Muscle of leg (tissue), 16 donors: Measurements from ENCODE around the gene PRPF38B. TPM values are rescaled to one million over a fixed set of nuclear protein-coding genes. Genes with fewer than 3 reads are reported as not detected.
A peak's percentile ranks its signal among the peaks of the same experiment; 100 is the strongest.

Experiments
- DNase-seq: peaks from one replicate; pipeline ENCODE4 v3.0.0; 2013
- H3K27ac ChIP-seq: one replicate; pipeline ENCODE4 v1.5.1; 2013; ENCODE audit warnings: mild to moderate bottlenecking, low read length, control low read depth
- H3K27me3 ChIP-seq: one replicate; pipeline ENCODE4 v1.6.1; 2013; ENCODE audit warnings: low read length; ENCODE audit not compliant: control insufficient read depth, insufficient read depth
- H3K36me3 ChIP-seq: one replicate; pipeline ENCODE4 v1.6.1; 2013; ENCODE audit warnings: low read length; ENCODE audit not compliant: control insufficient read depth, insufficient read depth
- H3K4me1 ChIP-seq: one replicate; pipeline ENCODE4 v1.6.1; 2013; ENCODE audit warnings: low read length; ENCODE audit not compliant: control insufficient read depth, insufficient read depth
- H3K4me3 ChIP-seq: one replicate; pipeline ENCODE4 v1.5.1; 2013; ENCODE audit warnings: low read length, control low read depth
- H3K9me3 ChIP-seq: replicated peaks from 2 replicates; pipeline ENCODE4 v1.6.1; 2013; ENCODE audit warnings: low read depth, low read length; ENCODE audit not compliant: control insufficient read depth
- WGBS: methylation state at CpG from one replicate; pipeline ENCODE4 v1.1.5; 2013; ENCODE audit warnings: missing lambda C conversion rate; ENCODE audit not compliant: insufficient coverage; 5-methylcytosine and 5-hydroxymethylcytosine counted together
- long read RNA-seq, 11 donors: transcript quantifications; one replicate each; lab custom pipeline, GENCODE V29; 2026
- polyA plus RNA-seq, 8 donors: library from polyadenylated mRNA; unstranded; fragments of 120-200 nt; gene quantifications; one replicate each; pipeline versions ENCODE4 v1.2.1 to v1.2.3, GENCODE V29; 2013; ENCODE audit warnings: inconsistent platforms in 1 of 8, low replicate concordance in 1 of 8; ENCODE audit not compliant: insufficient read length in 8 of 8, insufficient read depth in 1 of 8
- total RNA-seq: library from RNA; stranded (reverse); fragments of 120-200 nt; gene quantifications from one replicate; pipeline ENCODE4 v1.2.4, GENCODE V29; 2013

The PRPF38B gene, protein sequence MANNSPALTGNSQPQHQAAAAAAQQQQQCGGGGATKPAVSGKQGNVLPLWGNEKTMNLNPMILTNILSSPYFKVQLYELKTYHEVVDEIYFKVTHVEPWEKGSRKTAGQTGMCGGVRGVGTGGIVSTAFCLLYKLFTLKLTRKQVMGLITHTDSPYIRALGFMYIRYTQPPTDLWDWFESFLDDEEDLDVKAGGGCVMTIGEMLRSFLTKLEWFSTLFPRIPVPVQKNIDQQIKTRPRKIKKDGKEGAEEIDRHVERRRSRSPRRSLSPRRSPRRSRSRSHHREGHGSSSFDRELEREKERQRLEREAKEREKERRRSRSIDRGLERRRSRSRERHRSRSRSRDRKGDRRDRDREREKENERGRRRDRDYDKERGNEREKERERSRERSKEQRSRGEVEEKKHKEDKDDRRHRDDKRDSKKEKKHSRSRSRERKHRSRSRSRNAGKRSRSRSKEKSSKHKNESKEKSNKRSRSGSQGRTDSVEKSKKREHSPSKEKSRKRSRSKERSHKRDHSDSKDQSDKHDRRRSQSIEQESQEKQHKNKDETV
- total RNA-seq (13.7 TPM), polyA plus RNA-seq (10 to 100 TPM; 40.1 to 55.8 (median 44.1) TPM)
- long read RNA-seq, donor 1, partial matches to known transcripts = 7 of 13 reads
- long read RNA-seq, donor 1, other reads (novel, unspliced or antisense) = 0 of 13 reads
- long read RNA-seq, donor 2, partial matches to known transcripts = 0 of 4 reads
- long read RNA-seq, donor 2, other reads (novel, unspliced or antisense) = 0 of 4 reads
- long read RNA-seq, donor 3, transcript PRPF38B-205 (2 exons, 1,352 nt) = minor isoform, 5 of 27 reads
- long read RNA-seq, donor 3, transcript PRPF38B-203 (6 exons, 3,693 nt) = major isoform, 14 of 27 reads
- long read RNA-seq, donor 3, partial matches to known transcripts = 8 of 27 reads
- long read RNA-seq, donor 3, other reads (novel, unspliced or antisense) = 0 of 27 reads
- long read RNA-seq, donor 4, transcript PRPF38B-205 (2 exons, 1,352 nt) = major isoform, 5 of 9 reads
- long read RNA-seq, donor 4, partial matches to known transcripts = 0 of 9 reads
- long read RNA-seq, donor 4, other reads (novel, unspliced or antisense) = 0 of 9 reads
- long read RNA-seq, donor 5, transcript PRPF38B-205 (2 exons, 1,352 nt) = minor isoform, 14 of 45 reads
- long read RNA-seq, donor 5, transcript PRPF38B-203 (6 exons, 3,693 nt) = major isoform, 31 of 45 reads
- long read RNA-seq, donor 5, partial matches to known transcripts = 0 of 45 reads
- long read RNA-seq, donor 5, other reads (novel, unspliced or antisense) = 0 of 45 reads
- long read RNA-seq, donor 6, transcript PRPF38B-203 (6 exons, 3,693 nt) = major isoform, 12 of 25 reads
- long read RNA-seq, donor 6, transcript PRPF38B-205 (2 exons, 1,352 nt) = major isoform, 12 of 25 reads
- long read RNA-seq, donor 6, partial matches to known transcripts = 0 of 25 reads
- long read RNA-seq, donor 6, other reads (novel, unspliced or antisense) = 0 of 25 reads
- long read RNA-seq, donor 7, transcript PRPF38B-203 (6 exons, 3,693 nt) = major isoform, 20 of 29 reads
- long read RNA-seq, donor 7, transcript PRPF38B-205 (2 exons, 1,352 nt) = minor isoform, 8 of 29 reads
- long read RNA-seq, donor 7, partial matches to known transcripts = 0 of 29 reads
- long read RNA-seq, donor 7, other reads (novel, unspliced or antisense) = 0 of 29 reads
- long read RNA-seq, donor 8, transcript PRPF38B-205 (2 exons, 1,352 nt) = minor isoform, 6 of 19 reads
- long read RNA-seq, donor 8, transcript PRPF38B-203 (6 exons, 3,693 nt) = major isoform, 13 of 19 reads
- long read RNA-seq, donor 8, partial matches to known transcripts = 0 of 19 reads
- long read RNA-seq, donor 8, other reads (novel, unspliced or antisense) = 0 of 19 reads
- long read RNA-seq, donor 9, transcript PRPF38B-203 (6 exons, 3,693 nt) = major isoform, 11 of 15 reads
- long read RNA-seq, donor 9, partial matches to known transcripts = 0 of 15 reads
- long read RNA-seq, donor 9, other reads (novel, unspliced or antisense) = 0 of 15 reads
- long read RNA-seq, donor 10, transcript PRPF38B-205 (2 exons, 1,352 nt) = major isoform, 16 of 31 reads
- long read RNA-seq, donor 10, transcript PRPF38B-203 (6 exons, 3,693 nt) = minor isoform, 15 of 31 reads
- long read RNA-seq, donor 10, partial matches to known transcripts = 0 of 31 reads
- long read RNA-seq, donor 10, other reads (novel, unspliced or antisense) = 0 of 31 reads
- long read RNA-seq, donor 11, transcript PRPF38B-205 (2 exons, 1,352 nt) = major isoform, 9 of 13 reads
- long read RNA-seq, donor 11, partial matches to known transcripts = 0 of 13 reads
- long read RNA-seq, donor 11, other reads (novel, unspliced or antisense) = 0 of 13 reads

DNA sequence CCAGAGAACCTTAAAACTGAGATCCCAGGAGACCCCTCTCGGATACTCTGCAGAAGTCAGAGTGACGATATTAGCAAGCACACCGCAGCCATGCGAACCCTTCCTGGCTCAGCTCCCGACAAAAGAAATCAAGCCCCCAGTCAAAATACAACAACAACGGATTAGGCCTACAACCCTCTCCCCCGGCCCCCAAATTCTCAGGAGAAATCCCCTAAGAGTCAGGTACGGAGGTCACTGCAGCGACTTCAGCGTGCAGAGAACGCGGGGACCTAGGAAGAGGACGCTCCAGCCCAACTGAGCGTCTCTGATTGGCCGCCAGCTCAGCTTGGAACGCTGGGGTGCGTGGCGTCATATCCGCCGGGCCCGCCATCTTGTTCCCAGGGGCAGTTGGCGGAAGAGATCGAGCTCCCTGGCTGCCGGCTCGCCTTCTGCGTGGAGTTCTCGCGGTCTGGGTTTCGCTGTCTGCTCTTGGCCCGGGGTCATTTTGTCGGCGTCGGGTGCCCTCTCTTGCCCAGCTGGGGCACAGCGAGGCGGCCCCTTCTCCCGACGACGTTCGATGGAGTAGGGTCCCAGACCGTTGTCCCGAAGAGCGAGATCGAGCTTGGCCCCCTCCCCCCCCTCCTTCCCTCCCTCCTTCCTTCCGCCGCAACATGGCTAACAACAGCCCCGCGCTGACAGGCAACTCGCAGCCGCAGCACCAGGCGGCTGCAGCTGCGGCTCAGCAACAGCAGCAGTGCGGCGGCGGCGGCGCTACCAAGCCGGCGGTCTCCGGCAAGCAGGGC, at the start of gene PRPF38B:
Gene PRPF38B, plus strand, starts transcription at position 369 of the 782 bp plus-strand sequence. Its CDS starts 282 bp downstream, at position 651.
- Histone ChIP-seq H3K36me3 (peaks cover 3% of the 10 kb centered on the region), H3K27ac (peak within 1 kb of the TSS; percentile 99), H3K9me3 (no peaks in the 10 kb centered on the region), H3K4me1 (peaks cover 3% of the 10 kb centered on the region), H3K4me3 (peak within 1 kb of the TSS; percentile 89), H3K27me3 (no peaks in the 10 kb centered on the region)
- peak; percentile 98 for DNase-seq
- under 1% methylated on average over 58 of the region's 59 CpGs for WGBS

GRCh38 chr1:108643492-108644335, 48.4 kb upstream of the PRPF38B start:
- DNase-seq = peak; percentile 81
- Histone ChIP-seq H3K36me3 (no peaks in the 10 kb centered on the region), H3K27me3 (no peaks in the 10 kb centered on the region), H3K4me3 (no peak overlapping the region), H3K4me1 (peaks cover 2% of the 10 kb centered on the region), H3K9me3 (no peaks in the 10 kb centered on the region), H3K27ac (no peak overlapping the region)
- no CpG with 5 or more reads among the region's 3 CpGs for WGBS

DNA sequence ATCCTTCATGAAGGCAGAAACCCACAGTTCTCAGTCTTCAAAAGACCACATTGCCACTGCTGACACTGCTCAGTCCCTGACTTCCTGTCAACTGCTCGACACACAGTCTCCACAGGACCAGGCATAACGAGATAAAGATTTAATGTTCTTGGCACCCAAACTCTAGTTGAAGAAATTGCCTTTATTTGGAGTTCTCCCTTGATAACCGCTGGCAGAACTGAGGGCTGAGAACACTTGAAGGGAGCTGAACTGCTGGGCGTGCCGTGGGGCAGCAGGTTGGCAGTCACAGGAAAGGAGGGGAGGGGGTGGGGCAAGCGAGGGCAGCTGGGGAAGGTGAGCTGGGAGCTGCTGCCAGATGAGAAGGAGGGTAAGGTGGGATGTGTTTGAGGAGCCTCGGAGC, 47.1 kb upstream of the PRPF38B start:
- peaks cover 2% of the 10 kb centered on the region for H3K4me1 ChIP-seq
- H3K36me3 ChIP-seq = peaks cover 7% of the 10 kb centered on the region
- no peaks in the 10 kb centered on the region for H3K9me3 ChIP-seq
- no peak overlapping the region for H3K4me3 ChIP-seq
- no peak for DNase-seq
- WGBS = 52% methylated on average over 7 of the region's 7 CpGs
- no peaks in the 10 kb centered on the region for H3K27me3 ChIP-seq
- H3K27ac ChIP-seq = no peak overlapping the region

DNA sequence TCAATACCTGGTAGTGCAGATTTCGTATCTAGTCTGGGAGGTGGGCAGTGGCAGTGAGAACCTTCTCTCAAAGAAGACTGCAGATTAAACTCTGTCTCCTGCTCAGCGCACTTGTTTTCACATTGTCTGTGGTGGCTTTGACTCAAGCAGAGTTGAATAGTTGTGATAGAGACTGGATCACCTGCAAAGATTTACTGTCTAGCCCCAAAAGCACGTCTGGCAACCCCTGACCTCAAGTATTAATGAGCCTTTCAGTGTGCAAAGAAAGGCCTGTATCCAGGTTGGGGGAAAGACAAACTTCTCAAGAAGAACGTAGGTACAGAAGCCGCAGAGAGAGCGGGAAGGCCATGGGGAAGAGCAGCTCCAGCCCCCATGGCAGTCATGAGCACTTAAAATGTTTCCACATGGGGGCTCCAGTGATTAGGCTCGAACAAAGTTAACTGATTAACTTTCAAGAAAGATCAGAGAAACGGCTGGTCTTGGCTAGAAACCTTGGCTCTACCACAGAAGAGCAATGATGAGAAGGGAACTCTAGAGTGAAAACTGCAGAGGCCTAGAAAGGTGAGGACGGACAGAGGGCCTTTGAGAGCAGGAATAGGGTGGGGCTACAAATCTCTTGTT, 46.4 kb upstream of the PRPF38B start:
- Histone ChIP-seq H3K27me3 (no peaks in the 10 kb centered on the region), H3K4me1 (peaks cover 2% of the 10 kb centered on the region), H3K36me3 (peaks cover 9% of the 10 kb centered on the region), H3K9me3 (no peaks in the 10 kb centered on the region), H3K27ac (peak overlapping the region; percentile 80), H3K4me3 (no peak overlapping the region)
- no peak for DNase-seq
- 52% methylated on average over 6 of the region's 9 CpGs for WGBS

- WGBS = 100% methylated on average over 1 of the region's 4 CpGs
- H3K27ac ChIP-seq = peak overlapping the region; percentile 80
Observed at GRCh38 chr1:108646265-108646647, 45.9 kb upstream of the PRPF38B start.

GRCh38 chr1:108646648-108647269, 45.4 kb upstream of the PRPF38B start:
- Histone ChIP-seq H3K4me1 (peaks cover 2% of the 10 kb centered on the region), H3K4me3 (no peak overlapping the region), H3K27ac (peak overlapping the region; percentile 80), H3K9me3 (no peaks in the 10 kb centered on the region), H3K27me3 (no peaks in the 10 kb centered on the region), H3K36me3 (peaks cover 9% of the 10 kb centered on the region)
- WGBS = 72% methylated on average over 10 of the region's 11 CpGs
- DNase-seq = peak; percentile 79

More at GRCh38 chr1:108646265-108646647, 45.9 kb upstream of the PRPF38B start:
- no peak overlapping the region for H3K4me3 ChIP-seq
- no peaks in the 10 kb centered on the region for H3K9me3 ChIP-seq
- H3K36me3 ChIP-seq = peaks cover 9% of the 10 kb centered on the region
- H3K27me3 ChIP-seq = no peaks in the 10 kb centered on the region
- DNase-seq = no peak
- H3K4me1 ChIP-seq = peaks cover 2% of the 10 kb centered on the region
